Head of caudate nucleus (tissue), 42 donors: ENCODE results near the gene MIB1.
A peak's percentile ranks its signal among the peaks of the same experiment; 100 is the strongest.
"Not testable (repeated sequence)": the region's sequence is repeated elsewhere in the genome, so short reads cannot be mapped to it uniquely, and the experiment has no call there.

Source experiments
- DNase-seq, 42 donors: peaks; one replicate each; pipeline versions ENCODE4 v3.0.0 to v3.0.0-alpha.2; 2020 to 2021; ENCODE audit warnings: mixed read lengths in 7 of 42
- intact Hi-C: fragments of 100-400 bp; cut with DNase I; formaldehyde crosslinking; loops from one replicate; pipeline ENCODE4 v1.15.0; 2022

Gene MIB1

GRCh38 chr18:21741312-21741561 is 645 bp downstream of the MIB1 start:
- peak in 3 of 42 donors; percentile 52 to 78 (median 71) for DNase-seq

GRCh38 chr18:21741562-21742314 is 1.1 kb downstream of the MIB1 start:
- DNase-seq: peak in 35 of 42 donors; percentile 9 to 61 (median 35)
- intact Hi-C loops: loop anchor here (5.0 kb wide), 1 partner anchor 129 kb away; the partner anchor contains the start of gene SNRPD1

More at GRCh38 chr18:21741312-21741561, 645 bp downstream of the MIB1 start:
- intact Hi-C loops: loop anchor here (5.0 kb wide), 1 partner anchor 129 kb away; the partner anchor contains the start of gene SNRPD1

DNA sequence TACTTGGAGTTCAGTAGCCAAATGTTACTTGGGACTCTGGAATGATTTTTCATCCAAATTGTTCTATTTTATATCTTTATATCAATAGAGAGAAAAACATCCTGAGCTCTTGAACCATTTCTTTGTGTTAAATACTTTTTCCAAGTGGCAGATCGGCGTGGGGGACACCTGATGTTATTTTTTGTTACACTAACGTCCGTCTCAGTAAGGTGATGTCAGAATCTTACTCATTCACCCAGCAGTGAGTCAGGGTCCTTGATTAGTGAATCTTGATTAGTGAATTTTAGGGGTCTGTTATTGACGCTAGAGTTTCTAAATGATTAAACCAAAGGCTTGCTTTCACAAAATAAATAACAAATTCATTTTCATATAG is 1.7 kb downstream of the MIB1 start:
- intact Hi-C loops: loop anchor here (5.0 kb wide), 1 partner anchor 130 kb away; the partner anchor contains the start of gene SNRPD1
- no peak for DNase-seq

DNA sequence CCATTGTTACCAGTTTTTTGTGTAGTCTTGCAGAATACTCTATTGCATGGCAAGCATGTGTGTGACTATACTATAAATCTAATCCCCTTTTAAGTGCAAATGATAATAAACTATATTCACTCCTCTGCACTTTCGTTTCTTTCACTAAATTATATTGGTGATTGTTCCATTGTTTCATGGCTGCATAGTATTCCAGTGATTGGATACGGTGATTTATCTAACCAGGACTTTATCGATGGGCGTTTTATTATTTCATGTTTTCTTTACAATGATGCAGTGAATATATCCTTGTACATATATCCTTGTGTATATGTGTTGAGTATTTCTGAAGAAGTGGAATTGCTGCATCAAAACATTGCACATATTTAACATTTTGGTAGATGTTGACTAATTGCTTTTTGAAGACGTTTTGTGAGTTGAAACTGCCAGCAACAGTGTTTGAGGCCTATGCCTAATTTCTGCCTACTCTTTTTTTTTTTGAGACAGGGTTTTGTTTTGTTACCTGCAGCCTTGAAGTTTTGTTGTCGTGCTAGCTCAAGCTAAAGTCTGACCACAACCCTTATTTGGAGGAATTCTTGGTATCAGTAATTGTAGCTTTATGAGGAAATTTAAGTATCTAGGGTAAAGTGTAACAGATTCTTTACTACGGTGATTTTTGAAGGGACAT is 2.7 kb downstream of the MIB1 start:
- intact Hi-C loops: loop anchor here (5.0 kb wide), 1 partner anchor 131 kb away; the partner anchor contains the start of gene SNRPD1
- no peak for DNase-seq

DNA sequence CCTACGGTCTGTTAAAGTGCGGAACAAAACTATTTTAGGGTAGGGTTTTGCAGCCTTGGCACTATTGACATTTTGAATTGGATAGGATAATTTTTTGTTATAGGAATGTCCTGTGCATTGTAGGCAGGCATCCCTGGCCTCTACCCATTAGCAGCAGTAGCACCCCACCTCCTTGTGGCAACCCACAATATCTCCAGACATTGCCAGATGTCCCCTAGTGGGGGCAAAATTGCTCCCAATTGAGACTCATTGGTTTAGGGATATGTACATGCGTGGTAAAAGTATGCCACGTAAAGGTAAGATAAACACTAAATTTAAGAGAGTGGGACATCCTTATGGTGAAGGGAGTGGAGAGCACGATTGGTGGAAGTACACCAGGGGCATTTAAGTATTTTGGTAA is 4.6 kb downstream of the MIB1 start:
- no peak for DNase-seq
- intact Hi-C loops: no loop called here

DNA sequence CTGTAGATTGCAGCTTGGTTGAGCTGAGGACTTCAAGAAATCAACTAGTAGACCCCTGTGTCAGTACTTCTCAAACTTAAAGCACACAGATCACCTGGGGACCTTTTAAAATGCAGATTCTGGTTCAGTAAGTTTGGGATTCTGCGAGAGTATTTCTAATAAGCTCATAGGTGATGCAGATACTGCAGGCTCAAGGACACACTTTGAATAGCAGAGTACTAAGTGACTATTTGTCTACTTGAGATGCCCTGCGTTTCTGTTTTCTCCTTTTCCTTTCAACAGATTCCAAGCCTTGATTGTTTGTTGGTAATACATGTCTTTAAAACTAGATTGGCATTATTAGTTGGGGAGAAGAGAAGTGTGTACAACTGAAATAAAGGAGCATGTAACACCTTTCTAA is 6.7 kb downstream of the MIB1 start:
- DNase-seq: no peak
- intact Hi-C loops: no loop called here

GRCh38 chr18:21747764-21748693 is 7.4 kb downstream of the MIB1 start:
- intact Hi-C loops: no loop called here

DNA sequence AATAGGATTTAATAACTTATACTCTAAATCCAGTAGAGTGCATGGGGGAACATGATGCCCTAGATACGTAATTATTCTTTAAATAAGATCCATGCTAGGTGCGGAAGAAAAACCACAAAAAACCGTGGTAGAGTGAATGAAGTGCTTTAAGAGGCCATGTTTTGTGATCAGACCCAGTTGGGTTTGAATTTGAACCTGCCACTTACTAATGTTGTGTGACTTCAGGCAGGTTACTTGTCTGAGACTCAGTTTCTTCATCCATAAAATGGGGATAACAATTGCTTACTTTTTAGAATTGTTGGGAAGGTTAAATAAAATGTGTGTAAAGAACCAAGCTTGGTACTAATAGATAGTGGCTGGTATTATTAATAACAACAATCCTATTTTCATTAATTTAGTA is 17.2 kb downstream of the MIB1 start:
- no peak for DNase-seq
- intact Hi-C loops: no loop called here

More at GRCh38 chr18:21747764-21748693, 7.4 kb downstream of the MIB1 start:
- no peak for DNase-seq

GRCh38 chr18:21759836-21760235 is 19.2 kb downstream of the MIB1 start:
- intact Hi-C loops: no loop called here
- DNase-seq: no peak

DNA sequence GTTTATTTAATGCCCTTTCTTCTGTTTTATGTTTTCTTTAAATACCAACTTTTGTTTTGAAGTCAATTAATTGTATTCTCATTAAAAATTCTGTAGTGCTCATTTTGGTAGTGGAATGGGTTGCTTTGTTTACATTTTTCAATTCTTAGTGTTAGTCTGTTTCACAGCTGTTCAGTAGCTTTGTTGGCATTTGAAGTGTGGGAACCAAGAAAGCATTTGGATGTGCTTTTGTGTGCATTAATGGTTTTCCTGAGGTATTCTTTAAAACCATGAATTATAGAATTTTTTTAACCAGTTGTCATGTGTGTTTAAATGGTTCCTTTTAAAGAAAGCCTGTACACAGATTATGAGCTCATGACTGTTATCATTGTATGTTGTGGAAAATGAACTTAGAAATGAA is 19.7 kb downstream of the MIB1 start:
- no peak for DNase-seq
- intact Hi-C loops: no loop called here

DNA sequence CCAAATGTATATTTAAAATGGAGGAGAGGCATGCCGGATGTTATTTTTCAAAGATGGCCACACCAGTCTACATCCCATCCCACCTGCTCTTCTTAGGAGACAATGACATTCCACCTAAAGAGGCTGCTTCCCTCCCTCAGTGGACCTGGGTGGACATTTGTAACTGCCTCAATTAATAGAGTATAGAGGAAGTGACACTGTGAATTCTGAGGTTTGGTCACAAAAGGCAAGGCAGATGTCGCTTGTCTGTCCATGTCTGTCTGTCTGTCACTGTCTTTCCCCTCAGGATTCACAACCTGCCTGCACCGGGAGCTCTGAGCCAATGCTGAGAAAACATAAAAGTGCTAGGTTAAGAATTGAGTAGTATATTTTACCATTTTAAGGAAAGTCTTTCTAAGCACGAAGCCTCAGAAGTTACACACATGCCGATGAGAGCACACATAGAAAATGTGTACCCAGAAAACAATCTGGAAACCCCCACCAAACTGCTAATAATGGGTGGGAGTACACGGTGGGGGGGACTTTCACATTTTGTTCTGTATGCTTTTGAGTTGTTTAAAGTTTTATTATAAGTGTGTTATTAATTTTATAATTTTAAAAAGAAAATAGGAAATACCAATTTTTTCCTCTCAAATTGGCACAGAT is 21.0 kb downstream of the MIB1 start:
- DNase-seq: no peak
- intact Hi-C loops: no loop called here

DNA sequence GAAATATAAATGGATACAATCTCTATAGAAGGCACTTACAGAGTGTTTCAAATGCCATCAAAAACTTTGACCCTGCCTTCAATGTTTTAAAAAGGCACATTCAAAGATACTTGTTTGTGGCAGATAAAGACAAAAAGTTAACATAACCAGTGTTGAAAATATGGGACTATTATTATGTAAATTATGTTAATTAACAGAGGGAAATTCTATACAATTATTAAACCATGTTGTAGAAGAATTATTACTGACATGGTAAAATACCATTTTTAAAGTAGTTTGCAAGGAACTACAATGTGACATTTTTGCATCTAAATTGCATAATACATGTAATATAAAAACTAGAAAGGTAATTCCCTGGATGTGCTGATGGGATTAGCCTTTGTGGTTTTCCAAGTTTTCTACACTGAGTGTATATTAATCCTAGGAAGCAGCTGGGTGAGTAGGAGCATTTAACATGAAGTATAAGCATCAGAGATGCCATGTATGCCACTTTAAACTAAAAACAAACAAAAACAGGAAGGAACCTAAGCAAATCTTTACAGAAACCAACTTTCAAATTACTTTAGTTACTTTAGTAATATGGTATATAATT is 21.7 kb downstream of the MIB1 start:
- intact Hi-C loops: no loop called here
- no peak for DNase-seq

DNA sequence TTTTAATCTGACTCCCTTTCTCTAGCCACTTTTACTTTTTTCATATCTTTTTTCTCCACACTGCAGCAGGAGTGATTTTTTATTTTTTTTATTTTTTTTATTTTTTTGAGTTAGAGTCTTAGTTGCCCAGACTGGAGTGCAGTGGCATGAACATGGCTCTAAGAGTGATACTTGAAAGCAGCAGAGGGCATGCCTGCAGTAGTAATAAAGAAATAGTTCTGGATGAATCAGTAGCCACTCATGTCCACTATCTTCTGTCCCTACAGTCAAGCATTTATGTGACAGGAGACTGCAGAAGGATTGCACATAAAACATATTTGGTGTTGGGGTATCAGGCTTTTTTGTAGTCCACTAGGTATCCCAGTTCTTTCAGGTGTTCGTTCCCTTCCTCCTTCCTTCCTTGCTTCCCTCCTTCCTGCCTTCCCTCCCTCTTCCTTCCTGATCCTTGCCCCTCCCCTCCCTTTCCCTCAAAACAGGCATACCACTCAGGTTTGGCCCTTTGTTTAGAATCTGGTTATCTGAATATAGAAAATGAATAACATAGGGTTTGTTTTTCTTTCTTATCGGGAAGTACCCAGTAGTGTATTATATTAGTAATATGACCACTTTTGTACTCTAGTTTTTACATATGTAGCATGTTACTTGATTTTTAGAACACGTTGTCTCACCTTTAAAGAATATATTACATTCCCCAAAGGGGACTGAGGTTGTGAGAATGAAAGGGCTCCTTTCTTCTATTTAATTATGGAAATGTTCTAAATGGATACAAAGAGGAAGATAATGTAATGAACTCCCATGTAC is 23.5 kb downstream of the MIB1 start:
- DNase-seq: no peak
- intact Hi-C loops: no loop called here

GRCh38 chr18:21769206-21769605 is 28.6 kb downstream of the MIB1 start:
- no peak for DNase-seq
- intact Hi-C loops: no loop called here

GRCh38 chr18:21774722-21775121 is 34.1 kb downstream of the MIB1 start:
- intact Hi-C loops: no loop called here
- DNase-seq: no peak

DNA sequence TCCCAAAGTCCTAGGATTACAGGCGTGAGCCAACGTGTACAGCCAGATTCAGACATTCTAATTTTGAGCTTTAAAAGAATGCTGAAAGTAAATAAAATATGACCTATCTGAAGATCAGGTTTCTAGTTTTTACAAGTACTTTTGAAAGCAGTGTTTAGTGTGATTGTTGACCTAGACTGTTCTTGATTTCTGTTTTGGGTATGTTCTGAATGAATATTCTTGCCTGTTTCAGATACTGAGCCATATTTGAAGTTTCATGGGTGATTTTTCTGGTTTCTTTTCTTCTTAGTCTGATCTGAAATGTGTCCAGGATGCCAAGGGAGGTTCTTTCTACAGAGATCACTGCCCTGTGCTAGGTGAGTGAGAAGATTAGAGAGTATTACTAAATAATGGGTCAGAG is 37.2 kb downstream of the MIB1 start:
- intact Hi-C loops: no loop called here
- no peak for DNase-seq

- intact Hi-C loops: no loop called here
- DNase-seq: no peak
These were observed 45.9 kb downstream of the MIB1 start for GRCh38 chr18:21786526-21786925.

DNA sequence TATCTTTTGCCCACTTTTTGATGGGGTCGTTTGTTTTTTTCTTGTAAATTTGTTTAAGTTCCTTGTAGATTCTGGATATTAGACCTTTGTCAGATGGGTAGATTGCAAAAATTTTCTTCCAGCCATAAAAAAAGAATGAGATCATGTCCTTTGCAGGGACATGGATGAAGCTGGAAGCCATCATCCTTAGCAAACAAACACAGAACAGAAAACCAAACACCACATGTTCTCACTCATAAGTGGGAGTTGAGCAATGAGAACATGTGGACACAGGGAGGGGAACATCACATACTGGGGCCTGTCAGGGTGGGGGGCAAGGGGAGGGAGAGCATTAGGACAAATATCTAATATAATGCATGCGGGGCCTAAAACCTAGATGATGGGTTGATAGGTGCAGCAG is 55.5 kb downstream of the MIB1 start:
- intact Hi-C loops, DNase-seq: not testable (repeated sequence)
